GM19351 (cell line): ENCODE data around the gene CLEC5A.
"Not testable (repeated sequence)": the region's sequence is repeated elsewhere in the genome, so short reads cannot be mapped to it uniquely, and the experiment has no call there.

Source experiments
- ATAC-seq: cut with Tn5 transposase; IDR thresholded peaks from one replicate; pipeline ENCODE4 v1.9.1; 2021; ENCODE audit warnings: mild to moderate bottlenecking, moderate library complexity; ENCODE audit not compliant: unreplicated experiment

Gene CLEC5A

GRCh38 chr7:141949451-141949850 is 2.7 kb upstream of the CLEC5A start:
- ATAC-seq: no peak

- ATAC-seq: no peak
Observed at GRCh38 chr7:141949021-141949420, 2.2 kb upstream of the CLEC5A start.

- no peak for ATAC-seq
Observed at GRCh38 chr7:141945356-141945755, 1.4 kb downstream of the CLEC5A start.

- no peak for ATAC-seq
Observed at GRCh38 chr7:141944811-141945210, 2.0 kb downstream of the CLEC5A start.

- no peak for ATAC-seq
Observed at GRCh38 chr7:141943846-141944245, 2.9 kb downstream of the CLEC5A start.

- ATAC-seq: no peak
Observed at GRCh38 chr7:141941075-141941474, 5.7 kb downstream of the CLEC5A start.

GRCh38 chr7:141930211-141930610 is 16.6 kb downstream of the CLEC5A start:
- ATAC-seq: no peak

GRCh38 chr7:141928845-141929195 is 18.0 kb downstream of the CLEC5A start:
- no peak for ATAC-seq

- ATAC-seq: no peak
Observed at GRCh38 chr7:141928146-141928844, 18.5 kb downstream of the CLEC5A start.

- no peak for ATAC-seq
Observed at GRCh38 chr7:141920281-141920680, 26.5 kb downstream of the CLEC5A start.

- ATAC-seq: no peak
Observed at GRCh38 chr7:141916099-141916498, 30.7 kb downstream of the CLEC5A start, which contains the start of gene OR9A4. Gene OR9A4, plus strand, starts transcription at chr7:141916399. Its CDS starts 2,477 bp downstream, at chr7:141918876.

GRCh38 chr7:141915565-141915964 is 31.2 kb downstream of the CLEC5A start:
- ATAC-seq: peak; percentile 69

GRCh38 chr7:141911391-141911790 is 35.4 kb downstream of the CLEC5A start:
- no peak for ATAC-seq

GRCh38 chr7:141906285-141906684 is 40.5 kb downstream of the CLEC5A start:
- ATAC-seq: no peak

- not testable (repeated sequence) for ATAC-seq
Observed at GRCh38 chr7:141899366-141899765, 47.4 kb downstream of the CLEC5A start.

GRCh38 chr7:141891336-141891735 is 55.4 kb downstream of the CLEC5A start:
- no peak for ATAC-seq

- ATAC-seq: no peak
Observed at GRCh38 chr7:141889321-141889720, 57.5 kb downstream of the CLEC5A start.

GRCh38 chr7:141884539-141885225 is 62.1 kb downstream of the CLEC5A start:
- peak; percentile 92 for ATAC-seq

- no peak for ATAC-seq
Observed at GRCh38 chr7:141880960-141881359, 65.8 kb downstream of the CLEC5A start.

GRCh38 chr7:141877365-141877764 is 69.4 kb downstream of the CLEC5A start:
- no peak for ATAC-seq
